Endodermal cell (in vitro differentiated cells): ENCODE results near the gene STARD13. TPM values are rescaled to one million over a fixed set of nuclear protein-coding genes. Genes with fewer than 3 reads are reported as not detected.

Experiments
- DNase-seq: peaks from one replicate; pipeline ENCODE4 v3.0.0-alpha.2; 2017
- H3K27ac ChIP-seq: 2 replicates; pipeline ENCODE4 v1.5.1; 2013; ENCODE audit warnings: mild to moderate bottlenecking, low read depth, low read length, moderate library complexity
- H3K27me3 ChIP-seq: 2 replicates; pipeline ENCODE4 v1.6.1; 2013; ENCODE audit warnings: mild to moderate bottlenecking, low read length, moderate library complexity; ENCODE audit not compliant: insufficient read depth, control insufficient read depth, poor library complexity, severe bottlenecking
- H3K36me3 ChIP-seq: 2 replicates; pipeline ENCODE4 v1.7.0; 2013; ENCODE audit warnings: mild to moderate bottlenecking, low read length, moderate library complexity; ENCODE audit not compliant: control insufficient read depth, insufficient read depth
- H3K4me1 ChIP-seq: one replicate; pipeline ENCODE4 v1.7.0; 2013; ENCODE audit warnings: low read length; ENCODE audit not compliant: control insufficient read depth, insufficient read depth
- H3K4me3 ChIP-seq: 2 replicates; pipeline ENCODE4 v1.5.1; 2013; ENCODE audit warnings: mild to moderate bottlenecking, low read length, moderate library complexity
- H3K9ac ChIP-seq: 2 replicates; pipeline ENCODE4 v1.6.1; 2013; ENCODE audit warnings: mild to moderate bottlenecking, low read length, moderate library complexity; ENCODE audit not compliant: poor library complexity, severe bottlenecking; ENCODE audit errors: extremely low read depth
- H3K9me3 ChIP-seq: 2 replicates; pipeline ENCODE4 v1.6.1; 2013; ENCODE audit warnings: mild to moderate bottlenecking, low read length, moderate library complexity; ENCODE audit not compliant: control insufficient read depth
- H3K27ac Mint-ChIP-seq: 2 replicates; pipeline ENCODE4 v1.8.0; 2020; ENCODE audit warnings: mixed read lengths
- H3K27me3 Mint-ChIP-seq: 2 replicates; pipeline ENCODE4 v1.8.0; 2021; ENCODE audit warnings: mild to moderate bottlenecking, mixed read lengths; ENCODE audit not compliant: insufficient read depth
- H3K36me3 Mint-ChIP-seq: 2 replicates; pipeline ENCODE4 v1.8.0; 2020; ENCODE audit warnings: low read depth, mixed read lengths
- H3K4me1 Mint-ChIP-seq: 2 replicates; pipeline ENCODE4 v1.8.0; 2020; ENCODE audit warnings: mixed read lengths
- H3K4me3 Mint-ChIP-seq: 2 replicates; pipeline ENCODE4 v1.8.0; 2020; ENCODE audit warnings: mild to moderate bottlenecking, moderate library complexity, mixed read lengths
- H3K9me3 Mint-ChIP-seq: 2 replicates; pipeline ENCODE4 v1.8.0; 2020; ENCODE audit warnings: mild to moderate bottlenecking, mixed read lengths
- WGBS, 2 experiments: methylation state at CpG; one replicate each; pipeline versions ENCODE4 v1.1.5 to v1.1.7; 2013; ENCODE audit warnings: missing lambda C conversion rate in 2 of 2, mixed read lengths in 1 of 2; ENCODE audit not compliant: insufficient coverage in 1 of 2, insufficient read length in 1 of 2; 5-methylcytosine and 5-hydroxymethylcytosine counted together
- total RNA-seq, 2 donors: library from RNA; stranded (reverse); fragmentation: NEBNext Ultra II Directional in 1 of 2; extraction: Animal tissue kit (Norgen Biotek cat#: 25700) in 1 of 2; gene quantifications; 2 replicates in 1 of 2; 3 replicates in 1 of 2; pipeline ENCODE4 v1.2.1, GENCODE V29; 2021
- TF ChIP-seq, protein P1 (sequence below): fragments of 200-600 bp; sonication (generic); conservative IDR thresholded peaks from 2 replicates; pipeline ENCODE4 v1.5.0; 2021; ENCODE audit warnings: antibody characterized with exemption, mild to moderate bottlenecking

The STARD13 gene
- total RNA-seq, 2 donors from 2014 or later = 2.5 to 3.7 TPM

DNA sequence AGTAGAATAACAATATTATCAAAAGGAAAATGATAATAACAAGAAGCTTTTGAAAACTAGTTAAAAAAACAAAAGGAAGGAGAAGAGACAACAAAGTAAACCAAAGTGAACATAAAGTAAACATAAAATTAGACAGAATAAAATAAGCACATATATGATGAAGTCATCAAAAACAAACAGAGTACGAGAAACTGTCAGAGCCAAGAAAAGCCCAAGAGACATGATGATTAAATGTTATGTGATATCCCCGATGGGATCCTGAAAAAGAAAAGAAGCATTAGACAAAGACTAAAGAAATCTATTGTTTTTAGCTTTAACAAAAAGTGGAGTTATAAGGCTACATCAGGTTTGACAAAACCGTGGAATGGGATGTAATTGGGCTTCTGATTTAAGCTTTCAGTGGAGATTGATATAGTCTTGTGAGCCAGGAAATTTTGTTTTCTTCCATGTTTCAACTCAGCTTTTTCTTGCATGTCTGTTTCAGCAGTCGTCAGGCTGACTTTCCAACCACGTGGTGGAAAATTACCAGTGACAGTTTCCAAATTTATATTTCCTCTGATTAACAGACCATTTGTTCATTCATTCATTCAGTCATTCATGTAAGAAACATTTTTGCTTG lies 204.5 kb downstream of the STARD13 start:
- Histone ChIP-seq H3K4me1 (no peaks in the 10 kb centered on the region), H3K9me3 (no peaks in the 10 kb centered on the region), H3K4me3 (no peak overlapping the region), H3K9ac (no peak overlapping the region), H3K27ac (no peak overlapping the region), H3K27me3 (no peaks in the 10 kb centered on the region), H3K36me3 (no peaks in the 10 kb centered on the region)
- no peaks in the 10 kb centered on the region for H3K9me3 Mint-ChIP-seq
- no peak for DNase-seq
- no peak overlapping the region for H3K4me3 Mint-ChIP-seq
- H3K27me3 Mint-ChIP-seq = peaks cover 9% of the 10 kb centered on the region
- H3K27ac Mint-ChIP-seq = no peak overlapping the region
- WGBS, 2 experiments = 81 to 93% methylated on average over 5 of the region's 5 CpGs
- no peaks in the 10 kb centered on the region for H3K36me3 Mint-ChIP-seq
- TF ChIP-seq, protein P1, sequence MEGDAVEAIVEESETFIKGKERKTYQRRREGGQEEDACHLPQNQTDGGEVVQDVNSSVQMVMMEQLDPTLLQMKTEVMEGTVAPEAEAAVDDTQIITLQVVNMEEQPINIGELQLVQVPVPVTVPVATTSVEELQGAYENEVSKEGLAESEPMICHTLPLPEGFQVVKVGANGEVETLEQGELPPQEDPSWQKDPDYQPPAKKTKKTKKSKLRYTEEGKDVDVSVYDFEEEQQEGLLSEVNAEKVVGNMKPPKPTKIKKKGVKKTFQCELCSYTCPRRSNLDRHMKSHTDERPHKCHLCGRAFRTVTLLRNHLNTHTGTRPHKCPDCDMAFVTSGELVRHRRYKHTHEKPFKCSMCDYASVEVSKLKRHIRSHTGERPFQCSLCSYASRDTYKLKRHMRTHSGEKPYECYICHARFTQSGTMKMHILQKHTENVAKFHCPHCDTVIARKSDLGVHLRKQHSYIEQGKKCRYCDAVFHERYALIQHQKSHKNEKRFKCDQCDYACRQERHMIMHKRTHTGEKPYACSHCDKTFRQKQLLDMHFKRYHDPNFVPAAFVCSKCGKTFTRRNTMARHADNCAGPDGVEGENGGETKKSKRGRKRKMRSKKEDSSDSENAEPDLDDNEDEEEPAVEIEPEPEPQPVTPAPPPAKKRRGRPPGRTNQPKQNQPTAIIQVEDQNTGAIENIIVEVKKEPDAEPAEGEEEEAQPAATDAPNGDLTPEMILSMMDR = no peak
- H3K4me1 Mint-ChIP-seq = no peaks in the 10 kb centered on the region

DNA sequence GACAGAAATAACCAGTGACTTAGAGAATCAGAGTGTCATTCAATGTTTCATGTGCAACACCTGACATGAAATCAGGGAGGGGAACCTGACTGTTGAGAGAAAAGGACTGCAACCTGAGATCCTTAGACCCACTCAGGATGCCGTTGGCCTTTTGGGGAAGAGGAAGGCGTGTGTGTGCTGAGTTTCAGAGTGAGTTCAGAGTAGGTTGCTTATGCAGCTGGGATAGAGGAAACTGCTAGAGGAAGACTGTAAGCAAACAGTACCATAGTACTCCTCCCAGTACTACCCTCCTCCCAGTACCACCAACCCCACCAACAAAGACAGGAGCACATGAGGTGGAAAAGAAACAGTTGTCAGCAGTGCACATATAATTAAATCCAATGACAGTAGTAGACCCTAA lies 205.6 kb downstream of the STARD13 start:
- Histone ChIP-seq H3K36me3 (no peaks in the 10 kb centered on the region), H3K9ac (no peak overlapping the region), H3K27ac (no peak overlapping the region), H3K4me3 (no peak overlapping the region), H3K9me3 (no peaks in the 10 kb centered on the region), H3K27me3 (no peaks in the 10 kb centered on the region), H3K4me1 (no peaks in the 10 kb centered on the region)
- no peaks in the 10 kb centered on the region for H3K36me3 Mint-ChIP-seq
- TF ChIP-seq, protein P1 = no peak
- DNase-seq = no peak
- H3K9me3 Mint-ChIP-seq = no peaks in the 10 kb centered on the region
- no peak overlapping the region for H3K27ac Mint-ChIP-seq
- peaks cover 4% of the 10 kb centered on the region for H3K4me1 Mint-ChIP-seq
- 81 to 100% methylated on average over 1 to 2 of the region's 2 CpGs for WGBS, 2 experiments
- H3K4me3 Mint-ChIP-seq = no peak overlapping the region
- H3K27me3 Mint-ChIP-seq = peaks cover 4% of the 10 kb centered on the region

DNA sequence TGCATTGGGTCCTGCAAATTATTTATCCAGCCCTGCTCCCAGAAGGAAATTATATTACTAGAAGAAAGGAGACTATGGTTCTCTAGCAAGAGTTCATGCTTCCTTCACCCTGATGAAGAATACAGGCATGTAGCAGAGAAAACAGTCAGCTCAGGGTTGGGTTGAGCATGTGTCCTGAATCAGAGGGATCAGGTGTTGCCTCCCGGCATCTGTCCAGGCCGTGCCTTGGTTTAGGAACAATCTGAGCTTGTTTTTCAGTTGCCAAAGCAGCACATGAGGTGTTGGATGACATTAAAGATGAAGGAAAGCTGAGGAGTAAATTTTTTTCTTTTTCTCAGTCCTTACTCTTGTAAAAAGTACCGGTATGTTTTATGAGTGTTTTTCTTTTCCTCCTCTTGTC lies 207.3 kb downstream of the STARD13 start:
- Mint-ChIP-seq H3K4me1 (peaks cover 5% of the 10 kb centered on the region), H3K36me3 (no peaks in the 10 kb centered on the region), H3K4me3 (no peak overlapping the region), H3K27me3 (peaks cover 4% of the 10 kb centered on the region), H3K27ac (no peak overlapping the region), H3K9me3 (no peaks in the 10 kb centered on the region)
- no peaks in the 10 kb centered on the region for H3K9me3 ChIP-seq
- no peak overlapping the region for H3K27ac ChIP-seq
- H3K9ac ChIP-seq = no peak overlapping the region
- H3K27me3 ChIP-seq = no peaks in the 10 kb centered on the region
- H3K36me3 ChIP-seq = no peaks in the 10 kb centered on the region
- TF ChIP-seq, protein P1 = no peak
- H3K4me3 ChIP-seq = no peak overlapping the region
- H3K4me1 ChIP-seq = peaks cover 2% of the 10 kb centered on the region
- no peak for DNase-seq
- 94 to 100% methylated on average over 1 to 3 of the region's 3 CpGs for WGBS, 2 experiments
